Measurements from ENCODE around the gene CASD1. TPM values are rescaled to one million over a fixed set of nuclear protein-coding genes. Genes with fewer than 3 reads are reported as not detected.

The CASD1 gene
- total and polyA plus RNA-seq, 12 donors: 8.6 to 26.9 (median 19.9) TPM

- H3K36me3 ChIP-seq: peaks cover 0 to 98% (median 10%) of the 10 kb centered on the region in 9 donors
- no peaks in the 10 kb centered on the region for H3K9me3 ChIP-seq
- no peak overlapping the region for H3K27ac ChIP-seq
- TF ChIP-seq CTCF (IDR thresholded peaks at IDR 0.05): no peak
- DNase-seq (no peak), ATAC-seq (no peak)
- no peak overlapping the region for H3K4me3 ChIP-seq
- WGBS, 2 donors: 84 to 88% methylated on average over 3 of the region's 3 CpGs
- H3K4me1 ChIP-seq: no peaks in the 10 kb centered on the region
- intact Hi-C loops (cut with DNase I): no loop called here
- no peaks in the 10 kb centered on the region for H3K27me3 ChIP-seq
These were observed 16.3 kb downstream of the CASD1 start for GRCh38 chr7:94525923-94526322.

GRCh38 chr7:94529516-94529915 is 19.9 kb downstream of the CASD1 start:
- Histone ChIP-seq H3K4me1 (no peaks in the 10 kb centered on the region), H3K4me3 (no peak overlapping the region), H3K27me3 (no peaks in the 10 kb centered on the region), H3K27ac (no peak overlapping the region), H3K9me3 (no peaks in the 10 kb centered on the region), H3K36me3 (peaks cover 0 to 97% (median 26%) of the 10 kb centered on the region in 9 donors)
- 76 to 78% methylated on average over 1 of the region's 1 CpG for WGBS, 2 donors
- no peak for DNase-seq
- no peak for ATAC-seq
- no peak for TF ChIP-seq CTCF (IDR thresholded peaks at IDR 0.05)
- intact Hi-C loops (cut with DNase I): no loop called here

GRCh38 chr7:94530109-94530508 is 20.5 kb downstream of the CASD1 start:
- WGBS, 2 donors: 87 to 93% methylated on average over 3 of the region's 3 CpGs
- Histone ChIP-seq H3K36me3 (peaks cover 0 to 97% (median 30%) of the 10 kb centered on the region in 9 donors), H3K27ac (no peak overlapping the region), H3K4me3 (no peak overlapping the region), H3K27me3 (no peaks in the 10 kb centered on the region), H3K4me1 (no peaks in the 10 kb centered on the region), H3K9me3 (no peaks in the 10 kb centered on the region)
- intact Hi-C loops (cut with DNase I): no loop called here
- TF ChIP-seq CTCF (IDR thresholded peaks at IDR 0.05): no peak
- DNase-seq (no peak), ATAC-seq (no peak)

GRCh38 chr7:94532676-94533075 is 23.1 kb downstream of the CASD1 start:
- 76 to 83% methylated on average over 2 of the region's 2 CpGs for WGBS, 2 donors
- no peaks in the 10 kb centered on the region for H3K27me3 ChIP-seq
- no peaks in the 10 kb centered on the region for H3K9me3 ChIP-seq
- no peak overlapping the region for H3K27ac ChIP-seq
- ATAC-seq (no peak), DNase-seq (no peak)
- peaks cover 0 to 99% (median 28%) of the 10 kb centered on the region in 9 donors for H3K36me3 ChIP-seq
- H3K4me3 ChIP-seq: no peak overlapping the region
- H3K4me1 ChIP-seq: no peaks in the 10 kb centered on the region
- TF ChIP-seq CTCF (IDR thresholded peaks at IDR 0.05): no peak
- intact Hi-C loops (cut with DNase I): no loop called here

Measured in heart right ventricle (tissue), 16 donors.